Activated CD4-positive, alpha-beta T cell treated with anti-CD3 and anti-CD28 coated beads, Interleukin-2, Interleukin-6, amounts not matched to agents 100 ng/mL and 50 ng/mL, durations not matched to agents 16 hours and 8 hours (primary cell): Measurements from ENCODE around the gene PERP.
"Not testable (repeated sequence)": the region's sequence is repeated elsewhere in the genome, so short reads cannot be mapped to it uniquely, and the experiment has no call there.

Experiments
- DNase-seq: peaks from one replicate; pipeline ENCODE4 v3.0.0-alpha.2; 2020

The PERP gene

DNA sequence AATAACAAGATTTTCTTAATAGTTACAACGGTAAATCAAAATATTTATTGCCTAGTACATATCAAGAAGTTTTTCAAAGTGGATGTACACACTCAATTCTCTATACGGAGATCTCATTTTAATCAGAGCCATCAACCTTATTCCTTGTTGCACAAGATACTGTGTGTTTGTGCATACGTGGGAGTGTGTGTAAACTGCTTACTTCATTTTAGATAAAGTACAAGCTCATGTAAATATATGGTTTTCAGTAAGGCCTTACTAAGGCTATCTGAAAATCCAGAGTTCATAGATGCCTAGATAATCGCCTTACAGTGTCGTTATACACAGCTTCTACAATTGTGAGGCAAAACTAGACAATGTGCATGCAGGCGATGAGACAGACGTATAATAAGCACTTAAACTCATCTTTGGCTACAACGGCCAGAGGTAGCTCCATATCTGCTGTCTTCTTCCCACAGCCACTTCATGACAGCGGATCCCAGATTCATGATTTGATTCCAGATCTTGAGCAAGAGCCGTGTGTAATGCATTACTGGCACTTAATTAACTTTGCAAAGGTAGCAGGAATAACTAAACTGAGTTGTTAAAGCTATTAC, 2.5 kb downstream of the PERP start:
- no peak for DNase-seq

DNA sequence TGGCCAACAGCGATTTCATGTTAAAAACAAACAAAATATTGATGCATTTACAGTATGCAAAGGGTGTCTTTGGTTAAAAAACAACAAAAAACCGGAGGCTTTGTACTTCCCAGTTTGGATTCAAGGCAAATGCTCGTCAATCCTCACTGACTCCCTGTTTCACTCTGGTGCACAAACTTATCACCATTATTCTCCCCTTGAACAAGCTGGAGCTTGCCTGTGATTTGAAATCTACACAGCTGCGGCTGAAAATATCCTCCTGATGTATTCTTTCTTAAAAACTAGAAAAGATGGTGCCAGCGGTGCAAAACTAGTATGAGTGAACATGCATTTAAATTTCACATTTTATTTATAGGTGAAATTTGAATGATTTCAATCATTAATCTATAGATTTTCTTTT, 3.3 kb downstream of the PERP start:
- DNase-seq, result no peak

DNA sequence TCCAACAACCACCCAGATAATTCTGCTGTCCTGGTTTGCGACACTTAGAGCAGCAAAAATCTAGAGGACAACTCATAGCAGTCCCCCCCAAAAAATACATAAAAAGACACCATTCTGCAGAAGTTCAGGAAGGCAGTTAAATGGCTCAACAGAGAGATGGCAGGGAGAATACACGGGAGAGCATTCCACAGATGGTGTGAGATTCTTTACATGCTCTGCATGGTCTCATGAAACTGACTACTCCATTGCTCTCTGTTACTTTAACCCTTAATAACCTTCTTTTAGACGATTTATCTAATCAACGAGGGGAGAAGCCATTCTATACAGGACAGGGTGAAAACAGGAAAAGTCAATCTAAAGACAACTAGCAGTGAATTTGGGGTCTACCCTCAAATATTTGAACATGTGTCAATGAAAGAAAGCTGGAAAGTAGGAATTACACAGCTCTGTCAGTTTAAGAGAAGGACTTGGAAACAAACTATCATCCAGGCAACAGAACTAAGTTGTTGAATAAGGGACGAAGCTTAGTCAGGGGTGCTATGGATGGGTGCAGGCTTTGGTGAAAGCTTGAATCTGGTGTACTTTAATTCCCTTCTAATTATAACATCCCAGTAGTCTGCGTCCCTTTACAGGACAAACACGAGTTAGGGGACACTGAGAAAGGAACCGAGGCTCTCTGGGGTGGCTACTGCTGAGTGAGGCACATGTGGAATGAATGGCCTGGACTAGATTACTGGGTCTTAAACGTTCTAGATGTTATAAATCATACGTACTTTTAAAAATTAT, 5.1 kb downstream of the PERP start:
- no peak for DNase-seq

DNA sequence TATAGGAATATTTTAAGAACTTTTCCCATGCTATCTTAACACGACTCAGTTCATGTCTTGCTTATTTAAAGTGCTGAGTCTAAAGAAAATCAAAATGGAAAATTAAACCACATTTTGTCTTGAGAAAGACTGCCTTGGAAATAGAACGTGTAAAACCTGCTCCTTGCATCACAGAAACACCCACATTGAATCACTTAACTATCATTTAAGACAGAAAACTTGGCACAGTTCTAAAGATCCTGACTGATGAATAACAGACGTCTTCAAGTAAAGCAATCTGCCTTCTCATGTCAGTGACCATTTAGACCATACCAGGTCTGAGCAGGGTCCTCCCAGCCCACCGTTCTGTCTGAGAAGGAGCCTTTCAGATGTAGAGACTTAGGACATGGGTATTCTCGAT, 7.4 kb downstream of the PERP start:
- no peak for DNase-seq

DNA sequence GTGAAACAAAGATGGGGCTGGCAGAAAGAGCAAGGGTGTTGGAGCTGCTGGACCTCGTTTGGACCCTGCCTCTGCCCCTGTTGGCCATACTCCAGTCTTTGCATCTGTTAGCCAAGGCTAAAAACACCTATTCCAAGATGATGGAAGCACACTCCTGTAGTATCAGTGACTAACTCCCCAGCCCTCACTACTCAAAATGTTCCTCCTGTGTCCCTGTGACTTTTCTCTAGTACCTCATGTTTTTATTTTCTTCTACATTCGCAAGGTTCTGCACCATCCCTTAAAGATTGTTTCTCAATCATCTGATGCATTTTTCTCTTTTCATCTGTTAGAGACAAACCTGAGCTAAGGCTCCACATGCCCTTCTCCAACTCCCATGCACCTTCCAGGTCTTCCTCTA, 8.9 kb downstream of the PERP start:
- DNase-seq, result no peak

DNA sequence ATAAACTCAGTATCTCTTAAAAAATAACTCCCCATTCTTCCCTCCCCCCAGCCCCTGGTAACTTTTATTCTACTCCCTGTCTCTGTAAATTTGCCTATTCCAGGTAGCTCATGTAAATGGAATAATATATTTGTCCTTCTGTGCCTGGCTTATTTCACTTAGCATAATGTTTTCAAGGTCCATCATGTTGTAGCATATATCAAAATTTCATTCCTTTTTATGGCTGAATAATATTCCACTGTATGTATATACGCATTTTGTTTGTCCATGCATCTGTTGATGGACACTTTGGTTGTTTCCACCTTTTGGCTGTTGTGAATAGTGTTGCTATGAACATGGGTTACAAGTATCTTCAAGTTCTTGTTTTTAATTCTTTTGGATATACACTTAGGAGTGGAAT, 13.0 kb downstream of the PERP start:
- DNase-seq, result no peak

DNA sequence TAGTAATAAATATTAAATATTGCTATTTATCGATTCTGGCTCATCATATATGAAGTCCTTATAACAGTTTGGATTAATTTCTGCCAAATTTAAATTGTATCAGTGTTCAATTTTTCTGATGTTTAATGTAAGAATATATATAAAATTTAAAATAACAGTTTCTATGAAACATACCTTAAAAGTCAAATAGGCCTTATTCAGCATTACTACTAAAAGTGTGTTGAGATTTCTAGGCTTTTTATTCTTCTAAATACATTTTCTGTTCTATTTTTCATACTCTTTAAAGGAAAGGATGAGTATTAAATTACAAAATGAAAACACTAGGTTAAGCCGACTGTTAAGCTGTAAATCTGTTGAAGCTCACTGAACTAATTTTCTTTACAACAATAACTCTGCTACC, 13.6 kb downstream of the PERP start:
- DNase-seq, result no peak

DNA sequence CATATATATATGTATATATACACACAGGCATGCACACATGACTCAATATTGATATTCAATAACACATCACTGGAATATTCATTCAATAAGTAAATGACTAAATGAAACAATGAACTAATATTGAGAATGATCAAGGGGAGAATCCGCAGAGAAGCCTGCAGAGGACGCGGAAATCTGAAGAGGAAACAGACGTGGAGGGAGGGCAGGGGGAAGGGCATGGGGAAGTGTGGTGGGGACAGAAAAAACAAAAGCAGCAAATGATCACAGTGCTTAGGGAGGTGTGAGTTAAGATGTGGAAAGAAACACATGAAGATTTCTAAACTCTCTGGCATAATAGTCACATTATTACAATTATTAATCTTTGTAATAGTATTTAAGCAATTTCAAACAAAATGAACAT, 14.5 kb downstream of the PERP start:
- DNase-seq, result no peak

DNA sequence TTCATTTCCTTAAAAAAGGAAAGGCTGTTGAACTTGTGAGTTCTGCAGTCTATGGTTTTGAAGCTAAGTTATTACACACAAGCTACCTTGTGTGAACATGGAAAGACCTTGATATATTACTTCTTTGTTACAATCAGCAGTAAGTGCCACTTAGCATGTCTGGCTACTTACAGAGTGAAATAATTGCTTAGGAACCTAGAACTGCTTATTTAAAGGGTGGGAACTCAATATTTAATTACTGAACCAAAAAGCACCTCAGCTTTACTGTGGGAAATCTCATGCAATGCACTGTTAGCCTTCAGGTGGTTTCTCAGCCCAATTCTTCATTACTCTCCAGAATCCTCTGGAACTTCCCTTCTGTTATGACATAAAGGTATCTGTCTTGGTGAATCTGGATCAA, 17.9 kb downstream of the PERP start:
- DNase-seq, result no peak

DNA sequence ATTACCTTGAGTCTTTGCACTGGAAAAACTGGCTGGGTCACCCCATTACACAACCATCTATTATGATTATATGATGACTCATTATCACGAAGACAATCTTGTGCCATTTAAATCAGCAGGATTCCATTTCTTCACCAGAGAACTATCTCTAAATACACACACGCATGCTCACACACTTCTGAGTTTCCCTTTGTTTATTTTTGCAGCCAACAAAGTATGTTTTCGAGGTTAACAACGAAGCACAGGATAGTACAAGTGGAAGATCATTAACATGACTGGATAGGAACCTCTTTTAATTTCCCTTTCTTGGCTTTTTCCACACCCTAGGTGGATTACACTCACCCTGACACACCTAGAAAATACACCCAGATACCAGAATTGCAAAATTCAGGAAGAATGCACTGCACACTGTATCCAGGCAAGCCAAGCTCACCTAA, 18.9 kb downstream of the PERP start:
- DNase-seq, result no peak

DNA sequence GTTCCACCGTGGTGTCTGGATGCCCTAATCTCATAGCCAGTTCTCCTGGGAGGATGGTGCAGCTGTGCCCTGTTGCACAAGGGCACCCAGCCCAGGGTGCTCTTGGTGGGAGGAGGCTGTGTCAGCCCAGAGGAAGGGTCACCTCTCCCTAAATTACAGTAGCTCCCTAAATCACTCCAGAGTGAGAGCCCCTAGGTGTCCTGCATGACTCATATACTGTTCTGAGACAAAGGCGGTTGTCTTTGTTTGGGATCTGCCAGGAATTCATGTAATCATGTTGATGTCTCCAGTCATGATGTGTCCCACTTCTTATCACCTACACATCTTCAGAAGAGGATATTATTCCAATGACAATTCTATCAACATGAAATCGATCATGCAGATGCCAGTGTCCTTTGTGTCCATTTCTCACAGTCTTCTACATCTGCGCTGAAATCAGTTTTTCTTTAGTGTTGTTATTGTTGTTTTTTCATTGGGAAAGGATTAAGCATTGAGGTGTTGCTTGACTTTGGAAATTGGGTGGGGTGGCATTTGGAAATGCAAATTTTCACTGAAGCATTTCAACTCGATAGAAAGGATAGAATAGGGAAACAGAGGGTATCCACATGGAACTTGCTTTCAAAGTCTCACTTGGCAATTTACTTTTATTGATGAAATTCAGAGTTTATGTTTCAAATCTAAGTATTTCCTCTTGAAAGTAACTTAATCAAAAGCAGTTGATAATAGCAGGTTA, 19.5 kb downstream of the PERP start:
- no peak for DNase-seq

DNA sequence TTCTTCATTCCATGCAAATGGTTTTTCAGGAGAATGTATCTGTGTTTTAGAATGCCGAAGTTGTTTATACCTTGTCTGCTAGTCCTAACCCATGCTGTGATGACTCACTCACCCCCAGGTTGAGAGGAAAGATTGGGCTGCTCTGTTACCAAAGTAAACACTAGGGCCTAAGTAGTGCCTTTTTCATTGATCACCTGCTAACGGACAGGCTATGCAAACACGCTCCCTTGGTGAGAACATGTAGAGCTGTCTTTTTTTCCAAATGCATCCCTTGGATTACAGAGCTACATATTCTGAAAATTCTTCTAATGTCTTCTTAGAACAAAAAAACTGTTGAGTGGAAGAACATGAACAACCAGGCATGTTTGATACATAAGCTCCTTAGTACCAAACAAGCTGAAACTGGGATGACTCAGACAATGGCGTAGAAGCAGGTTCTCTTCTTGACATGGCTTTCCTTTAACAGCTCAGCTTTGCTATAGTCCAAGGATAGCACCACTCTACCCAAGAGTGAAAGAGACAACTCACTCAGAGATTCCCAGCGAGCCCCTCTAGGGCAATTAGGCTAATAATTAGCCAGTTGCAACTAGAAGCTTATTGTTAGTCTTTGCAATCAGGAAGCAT, 20.5 kb downstream of the PERP start:
- no peak for DNase-seq

DNA sequence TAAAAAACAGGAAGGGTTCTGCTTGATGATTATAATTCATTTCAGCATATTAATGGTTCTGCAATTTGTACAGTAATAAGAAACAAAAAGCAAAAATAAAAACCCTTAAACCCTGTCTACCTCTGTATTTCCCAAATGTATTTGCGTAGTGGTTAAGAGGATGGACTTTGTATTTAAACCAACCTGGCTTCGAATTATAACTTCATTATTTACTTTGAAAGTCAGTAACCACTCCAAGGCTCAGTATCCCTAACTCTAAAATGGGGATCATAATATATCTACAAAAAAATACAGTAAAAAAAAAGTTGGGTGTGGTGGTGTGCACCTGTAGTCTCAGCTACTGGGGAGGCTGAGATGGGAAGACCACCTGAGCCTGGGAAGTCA, 21.4 kb downstream of the PERP start:
- DNase-seq, result no peak

DNA sequence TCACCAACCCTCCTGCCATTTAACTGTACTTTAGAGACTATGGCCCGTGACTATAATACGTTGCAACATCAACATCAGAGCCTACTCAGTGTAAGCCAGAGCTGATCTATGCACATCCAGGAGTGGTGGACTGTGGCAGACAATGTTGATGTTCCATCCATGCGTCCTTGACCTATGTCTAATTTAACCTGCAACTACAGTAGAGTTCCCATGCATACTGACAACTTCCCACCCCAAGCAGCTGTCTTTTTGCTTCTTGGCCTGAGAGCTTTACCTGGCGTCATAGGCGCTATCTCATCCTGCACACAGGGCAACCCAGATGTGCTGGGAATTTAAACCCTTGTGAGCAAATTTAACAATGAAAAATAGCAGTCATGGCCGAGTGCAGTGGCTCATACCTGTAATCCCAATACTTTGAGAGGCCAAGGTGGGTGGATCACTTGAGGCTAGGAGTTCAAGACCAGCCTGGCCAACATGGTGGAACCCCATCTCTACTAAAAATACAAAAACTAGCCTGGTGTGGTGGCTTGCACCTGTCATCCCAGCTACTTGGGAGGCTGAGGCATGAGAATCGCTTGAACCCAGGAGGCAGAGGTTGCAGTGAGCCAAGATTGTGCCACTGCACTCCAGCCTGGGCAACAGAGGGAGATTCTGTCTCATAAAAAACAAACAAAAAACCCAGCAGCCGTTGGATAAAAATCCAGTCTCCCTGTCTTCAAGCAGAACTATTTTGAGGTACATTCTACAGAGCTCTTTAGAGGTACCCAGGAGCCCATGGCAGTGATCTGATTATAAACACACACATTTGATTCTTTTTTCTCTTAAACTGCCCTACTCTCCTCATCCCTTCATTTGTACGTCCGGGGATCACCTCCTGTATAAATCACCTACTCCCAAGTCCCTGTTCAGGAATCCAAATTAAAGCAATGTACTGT, 22.0 kb downstream of the PERP start:
- no peak for DNase-seq

DNA sequence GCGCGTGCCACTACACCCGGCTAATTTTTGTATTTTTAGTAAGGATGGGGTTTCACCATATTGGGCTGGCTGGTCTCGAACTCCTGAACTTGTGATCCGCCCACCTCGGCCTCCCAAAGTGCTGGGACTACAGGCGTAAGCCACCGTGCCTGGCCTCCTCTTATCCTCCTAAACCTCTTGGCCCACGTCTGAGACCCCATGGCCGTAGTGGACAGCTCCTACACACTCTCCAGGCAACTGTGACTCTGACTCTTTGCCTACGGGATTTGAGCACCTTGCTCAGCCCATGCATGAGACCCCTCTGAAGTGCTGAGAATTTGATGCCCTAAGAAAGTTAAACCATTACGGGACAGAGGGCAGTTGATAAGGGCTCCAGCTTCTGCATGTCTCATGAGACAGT, 25.0 kb downstream of the PERP start:
- DNase-seq, result no peak

DNA sequence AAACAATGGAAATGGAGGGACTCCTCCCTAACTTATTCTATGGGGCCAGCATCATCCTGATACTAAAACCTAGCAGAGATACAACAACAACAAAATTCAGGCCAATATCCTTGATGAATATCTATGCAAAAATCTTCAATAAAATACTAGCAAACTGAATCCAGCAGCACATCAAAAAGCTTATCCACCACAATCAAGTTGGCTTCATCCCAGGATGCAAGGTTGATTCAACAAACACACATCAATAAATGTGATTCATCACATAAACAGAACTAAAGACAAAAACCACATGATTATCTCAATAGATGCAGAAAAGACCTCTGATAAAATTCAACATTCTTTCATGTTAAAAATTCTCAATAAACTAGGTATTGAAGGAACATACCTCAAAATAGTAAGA, 27.7 kb downstream of the PERP start:
- DNase-seq, result not testable (repeated sequence)

DNA sequence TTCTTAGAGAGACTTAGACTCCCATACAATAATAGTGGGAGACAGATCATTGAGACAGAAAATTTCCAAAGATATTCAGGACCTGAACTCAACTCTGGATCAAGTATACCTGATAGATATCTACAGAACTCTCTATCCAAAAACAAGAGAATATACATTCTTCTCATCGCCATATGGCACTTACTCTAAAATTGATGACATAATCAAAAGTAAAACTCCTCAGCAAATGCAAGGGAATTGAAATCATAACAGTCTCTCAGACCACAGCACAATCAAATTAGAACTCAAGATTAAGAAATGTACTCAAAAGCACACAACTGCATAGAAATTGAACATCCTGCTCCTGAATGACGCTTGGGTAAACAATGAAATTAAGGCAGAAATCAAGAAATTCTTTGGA, 28.7 kb downstream of the PERP start:
- DNase-seq, result no peak

DNA sequence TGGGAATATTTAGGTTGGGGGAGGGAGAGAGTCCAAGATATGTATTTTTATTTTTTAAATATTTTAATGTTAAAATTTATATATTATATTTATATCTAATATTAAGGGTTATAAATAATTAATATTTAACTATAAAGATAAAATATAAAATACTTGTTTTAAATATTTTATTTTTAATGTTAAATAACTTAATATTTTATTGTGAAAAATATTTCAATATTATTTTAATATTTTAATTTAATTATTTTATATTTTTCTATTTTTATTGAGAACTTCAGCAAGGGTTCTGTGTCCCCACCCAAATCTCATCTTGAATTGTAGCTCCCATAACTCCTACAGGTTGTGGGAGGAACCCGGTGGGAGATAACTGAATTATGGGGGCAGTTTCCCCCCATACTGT, 34.0 kb downstream of the PERP start:
- no peak for DNase-seq

DNA sequence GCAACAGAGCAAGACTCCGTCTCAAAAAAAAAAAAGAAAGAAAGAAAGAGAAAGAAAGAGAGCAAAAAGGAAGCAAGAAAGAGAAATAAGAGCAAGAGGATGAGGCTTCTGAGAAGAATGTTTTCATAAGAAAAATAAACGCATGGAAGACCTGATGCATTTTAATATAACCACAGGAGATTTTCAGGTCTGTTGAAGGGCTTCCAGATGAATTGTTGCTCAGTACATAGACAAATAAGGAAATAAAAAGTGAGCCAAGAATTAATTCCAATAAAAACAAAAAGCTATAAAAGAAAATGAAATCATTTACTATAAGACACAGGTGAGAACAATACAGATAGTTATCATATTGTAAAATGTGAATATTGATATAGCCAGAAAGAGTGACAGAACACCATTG, 43.5 kb downstream of the PERP start:
- no peak for DNase-seq

DNA sequence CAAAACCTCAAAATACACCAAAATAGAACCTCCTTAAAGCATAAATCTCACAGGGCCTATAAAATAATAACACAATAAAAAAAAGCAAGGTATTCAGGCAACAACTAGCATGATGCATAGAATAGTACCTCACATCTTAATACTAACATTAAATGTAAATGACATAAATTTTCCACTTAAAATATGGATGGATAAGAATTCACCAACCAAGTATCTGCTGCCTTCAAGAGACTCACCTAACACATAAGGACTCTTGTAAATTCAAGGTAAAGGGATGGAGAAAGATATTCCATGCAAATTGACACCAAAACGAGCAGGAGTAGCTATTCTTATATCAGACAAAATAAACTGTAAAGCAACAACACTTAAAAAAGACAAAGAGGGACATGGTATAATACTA, 52.2 kb downstream of the PERP start:
- DNase-seq, result no peak

DNA sequence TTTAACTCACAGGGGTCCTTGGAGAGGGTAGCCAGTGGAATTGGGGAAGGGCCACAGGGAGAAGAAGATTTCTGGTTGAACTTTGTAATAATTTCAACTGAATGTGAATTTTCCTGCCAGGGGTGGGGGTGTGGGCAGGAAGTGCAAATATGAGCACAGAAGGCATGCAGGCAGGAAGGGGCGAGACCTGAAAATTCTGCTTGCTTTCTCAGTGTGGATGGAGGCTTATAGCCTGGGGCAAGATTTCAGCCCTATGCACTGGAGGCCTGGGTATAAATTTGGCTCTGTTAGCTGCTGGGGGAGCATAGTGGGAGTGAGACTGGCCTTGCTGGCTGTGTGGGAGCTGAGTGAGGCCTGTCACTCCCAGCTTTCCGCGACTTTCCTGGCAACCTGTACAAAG, 54.4 kb downstream of the PERP start:
- DNase-seq, result no peak

DNA sequence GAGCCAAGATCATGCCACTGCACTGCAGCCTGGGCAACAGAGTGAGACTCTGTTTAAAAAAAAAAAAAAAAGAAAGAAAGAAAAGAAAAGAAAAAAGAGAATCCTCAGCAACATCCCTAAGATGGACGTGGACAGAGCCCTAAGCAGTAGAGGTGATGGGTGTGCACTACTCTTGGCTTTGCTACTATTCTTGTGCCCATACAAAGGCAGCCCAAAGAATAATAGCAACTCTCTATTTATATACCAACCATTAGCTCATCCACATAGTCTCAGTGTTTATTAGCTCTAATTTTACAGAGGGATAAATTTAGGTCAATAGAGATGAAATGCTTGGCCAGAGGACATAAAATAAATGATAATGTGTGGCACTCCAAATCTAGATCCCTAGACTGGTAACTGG, 62.2 kb downstream of the PERP start:
- no peak for DNase-seq

DNA sequence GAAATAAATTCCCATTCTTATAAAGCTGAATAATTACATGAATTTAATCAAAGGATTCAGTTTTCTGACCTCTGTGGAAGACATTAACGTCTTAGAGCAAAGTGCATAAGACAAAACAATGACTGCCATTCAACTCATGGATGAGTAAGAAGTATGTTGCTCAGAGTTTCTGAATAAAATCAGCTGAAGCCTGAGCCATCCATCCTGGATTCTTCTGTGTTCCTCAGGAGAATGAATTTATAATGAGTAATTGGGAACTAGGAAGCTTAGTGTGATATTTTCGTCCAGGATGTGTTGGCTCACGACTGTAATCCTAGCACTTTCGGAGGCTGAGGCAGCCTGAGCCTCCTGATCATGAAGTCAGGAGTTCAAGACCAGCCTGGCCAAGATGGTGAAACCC, 62.8 kb downstream of the PERP start:
- DNase-seq, result no peak
